SK-N-DZ (cell line): ENCODE measurements around the gene GVQW3.
"Not testable (repeated sequence)": the region's sequence is repeated elsewhere in the genome, so short reads cannot be mapped to it uniquely, and the experiment has no call there.

Source experiments
- DNase-seq: peaks from one replicate; pipeline ENCODE4 v3.0.0-alpha.2; 2015; ENCODE audit warnings: low spot score

The GVQW3 gene

GRCh38 chr11:76385903-76386302 lies 4.8 kb downstream of the GVQW3 start:
- DNase-seq: no peak

- peak; percentile 80 for DNase-seq
Observed at GRCh38 chr11:76388408-76388807, 7.3 kb downstream of the GVQW3 start.

GRCh38 chr11:76391021-76391420 lies 9.9 kb downstream of the GVQW3 start:
- DNase-seq: no peak

- no peak for DNase-seq
Observed at GRCh38 chr11:76391811-76392475, 10.8 kb downstream of the GVQW3 start.

- no peak for DNase-seq
Observed at GRCh38 chr11:76392870-76393269, 11.7 kb downstream of the GVQW3 start.

- no peak for DNase-seq
Observed at GRCh38 chr11:76394411-76394810, 13.3 kb downstream of the GVQW3 start.

GRCh38 chr11:76395296-76395695 lies 14.2 kb downstream of the GVQW3 start:
- DNase-seq: no peak

- no peak for DNase-seq
Observed at GRCh38 chr11:76397383-76397782, 16.3 kb downstream of the GVQW3 start.

- no peak for DNase-seq
Observed at GRCh38 chr11:76400967-76401366, 19.8 kb downstream of the GVQW3 start.

- DNase-seq: not testable (repeated sequence)
Observed at GRCh38 chr11:76401484-76401883, 20.4 kb downstream of the GVQW3 start.

- no peak for DNase-seq
Observed at GRCh38 chr11:76406359-76406758, 25.2 kb downstream of the GVQW3 start.

- peak; percentile 33 for DNase-seq
Observed at GRCh38 chr11:76408171-76408965, 27.2 kb downstream of the GVQW3 start.

- DNase-seq: peak; percentile 60
Observed at GRCh38 chr11:76410851-76411357, 29.8 kb downstream of the GVQW3 start.

GRCh38 chr11:76415073-76415472 lies 34.0 kb downstream of the GVQW3 start:
- DNase-seq: no peak

- peak; percentile 33 for DNase-seq
Observed at GRCh38 chr11:76419896-76420295, 38.8 kb downstream of the GVQW3 start.

- DNase-seq: no peak
Observed at GRCh38 chr11:76424379-76424778, 43.3 kb downstream of the GVQW3 start.

GRCh38 chr11:76424891-76425290 lies 43.8 kb downstream of the GVQW3 start:
- no peak for DNase-seq

- no peak for DNase-seq
Observed at GRCh38 chr11:76426660-76427059, 45.5 kb downstream of the GVQW3 start.

GRCh38 chr11:76436020-76436419 lies 54.9 kb downstream of the GVQW3 start:
- DNase-seq: no peak

- no peak for DNase-seq
Observed at GRCh38 chr11:76443268-76443980, 62.3 kb downstream of the GVQW3 start.

GRCh38 chr11:76444065-76444383 lies 62.9 kb downstream of the GVQW3 start:
- DNase-seq: no peak

GRCh38 chr11:76444384-76445120 lies 63.4 kb downstream of the GVQW3 start, which contains the start of gene EMSY:
Gene EMSY (plus strand): TSS chr11:76445018. CDS start chr11:76446939, 1,921 bp downstream.
- DNase-seq: peak; percentile 99
